MM.1S (cell line): ENCODE data around the gene GALNS.
"Not testable (repeated sequence)": the region's sequence is repeated elsewhere in the genome, so short reads cannot be mapped to it uniquely, and the experiment has no call there.

Experiments
- DNase-seq: peaks from one replicate; pipeline ENCODE4 v3.0.0-alpha.2; 2015
- H2AFZ ChIP-seq: fragments of 300-600 bp; sonication (generic); 2 replicates; pipeline ENCODE4 v1.6.0; 2016; ENCODE audit warnings: antibody characterized with exemption, low read length
- H3F3A ChIP-seq: fragments of 300-600 bp; sonication (generic); 2 replicates; pipeline ENCODE4 v1.6.1; 2016; ENCODE audit warnings: mild to moderate bottlenecking, antibody characterized with exemption, low read length, moderate library complexity, mixed read lengths; ENCODE audit not compliant: insufficient read depth
- H3K27ac ChIP-seq: fragments of 300-600 bp; sonication (generic); 2 replicates; pipeline ENCODE4 v1.5.1; 2016; ENCODE audit warnings: mild to moderate bottlenecking, low read length
- H3K27me3 ChIP-seq: fragments of 300-600 bp; sonication (generic); replicated peaks from 2 replicates; pipeline ENCODE4 v1.6.0; 2016; ENCODE audit warnings: low read length; ENCODE audit not compliant: insufficient read depth
- H3K36me3 ChIP-seq: fragments of 300-600 bp; sonication (generic); replicated peaks from 2 replicates; pipeline ENCODE4 v1.6.1; 2016; ENCODE audit warnings: mild to moderate bottlenecking, low read length, mixed read lengths; ENCODE audit not compliant: insufficient read depth
- H3K4me1 ChIP-seq: fragments of 300-600 bp; sonication (generic); 2 replicates; pipeline ENCODE4 v1.6.1; 2016; ENCODE audit warnings: low read length, mixed read lengths
- H3K4me2 ChIP-seq: fragments of 300-600 bp; sonication (generic); 2 replicates; pipeline ENCODE4 v1.6.0; 2016; ENCODE audit warnings: low read depth, low read length
- H3K4me3 ChIP-seq: fragments of 300-600 bp; sonication (generic); 2 replicates; pipeline ENCODE4 v1.5.1; 2016; ENCODE audit warnings: low read length, mixed read lengths
- H3K79me2 ChIP-seq: fragments of 300-600 bp; sonication (generic); 2 replicates; pipeline ENCODE4 v1.6.1; 2016; ENCODE audit warnings: mixed run types, low read length, mixed read lengths
- H3K9ac ChIP-seq: fragments of 300-600 bp; sonication (generic); 2 replicates; pipeline ENCODE4 v1.6.1; 2016; ENCODE audit warnings: low read length, mixed read lengths
- H3K9me2 ChIP-seq: fragments of 300-600 bp; sonication (generic); replicated peaks from 2 replicates; pipeline ENCODE4 v1.6.1; 2016; ENCODE audit warnings: mild to moderate bottlenecking, low read length, mixed read lengths; ENCODE audit not compliant: insufficient read depth
- H3K9me3 ChIP-seq: fragments of 300-600 bp; sonication (generic); replicated peaks from 2 replicates; pipeline ENCODE4 v1.6.1; 2016; ENCODE audit warnings: mild to moderate bottlenecking, low read length, mixed read lengths; ENCODE audit not compliant: insufficient read depth
- H4K20me1 ChIP-seq: fragments of 300-600 bp; sonication (generic); 2 replicates; pipeline ENCODE4 v1.6.1; 2016; ENCODE audit warnings: mild to moderate bottlenecking, low read length, moderate library complexity, mixed read lengths; ENCODE audit not compliant: insufficient read depth
- CTCF ChIP-seq: fragments of 300-600 bp; sonication (generic); IDR thresholded peaks from 2 replicates; pipeline ENCODE4 v1.5.1; 2016; ENCODE audit warnings: antibody characterized with exemption, low read length, mixed read lengths
- EZH2 ChIP-seq: fragments of 300-600 bp; sonication (generic); optimal IDR thresholded peaks from 2 replicates; pipeline ENCODE3; 2017; ENCODE audit warnings: low read depth, mild to moderate bottlenecking, antibody characterized with exemption, low read length, mixed read lengths
- EZH2phosphoT487 ChIP-seq: fragments of 300-600 bp; sonication (generic); IDR thresholded peaks from 2 replicates; pipeline ENCODE4 v1.6.1; 2018; ENCODE audit warnings: antibody characterized with exemption, low read length

GALNS gene

DNA sequence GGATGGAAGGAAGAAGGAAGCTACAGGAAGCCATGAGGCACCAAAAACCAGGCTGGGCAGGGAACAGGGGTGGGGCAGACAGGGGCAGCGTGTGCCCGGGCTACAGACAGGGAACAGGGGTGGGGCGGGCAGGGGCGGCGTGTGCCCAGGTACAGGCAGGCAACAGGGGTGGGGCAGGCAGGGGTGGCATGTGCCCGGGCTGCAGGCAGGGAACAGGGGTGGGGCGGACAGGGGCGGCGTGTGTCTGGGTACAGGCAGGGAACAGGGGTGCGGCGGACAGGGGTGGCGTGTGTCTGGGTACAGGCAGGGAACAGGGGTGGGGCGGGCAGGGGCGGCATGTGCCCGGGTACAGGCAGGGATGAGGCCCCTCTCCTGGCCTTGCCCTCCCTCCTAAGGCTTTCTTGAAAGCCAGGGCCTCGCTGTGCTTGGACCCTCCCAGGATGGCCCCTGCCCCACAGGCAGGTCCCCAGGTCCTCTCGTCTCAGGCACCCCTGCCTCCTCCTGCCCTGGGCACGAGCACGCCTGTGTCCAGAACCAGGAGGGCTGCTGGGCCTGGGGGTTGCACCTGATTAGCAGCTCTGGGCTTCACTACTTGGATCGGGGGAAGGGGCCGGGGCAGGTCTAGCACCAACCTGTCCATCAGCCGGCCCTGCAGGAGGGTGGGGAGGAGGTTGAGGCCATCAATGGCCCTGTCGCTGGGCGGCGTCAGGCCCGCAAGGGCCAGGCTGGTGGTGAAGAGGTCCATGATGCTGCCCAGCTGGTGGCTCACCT, 30.5 kb downstream of the GALNS start:
- Histone ChIP-seq H3K4me2 (no peak overlapping the region), H3K36me3 (no peaks in the 10 kb centered on the region)

GRCh38 chr16:88825146-88825545, 31.6 kb downstream of the GALNS start:
- Histone ChIP-seq H2AFZ (no peak overlapping the region), H4K20me1 (no peaks in the 10 kb centered on the region), H3K27me3 (no peaks in the 10 kb centered on the region), H3K4me2 (no peak overlapping the region), H3K9me3 (no peaks in the 10 kb centered on the region), H3K9me2 (no peaks in the 10 kb centered on the region), H3K9ac (no peak overlapping the region), H3K27ac (no peak overlapping the region), H3K4me1 (no peaks in the 10 kb centered on the region), H3K79me2 (no peaks in the 10 kb centered on the region), H3K36me3 (no peaks in the 10 kb centered on the region), H3K4me3 (no peak overlapping the region), H3F3A (no peaks in the 10 kb centered on the region)
- TF ChIP-seq EZH2 (no peak), EZH2phosphoT487 (no peak), CTCF (no peak)
- no peak for DNase-seq

More for the DNA sequence above, 30.5 kb downstream of the GALNS start:
- H3K4me1 ChIP-seq: no peaks in the 10 kb centered on the region
- H4K20me1 ChIP-seq: no peaks in the 10 kb centered on the region
- no peaks in the 10 kb centered on the region for H3K9me2 ChIP-seq
- no peak overlapping the region for H2AFZ ChIP-seq
- no peak overlapping the region for H3K27ac ChIP-seq
- no peaks in the 10 kb centered on the region for H3F3A ChIP-seq
- no peak for DNase-seq
- H3K79me2 ChIP-seq: no peaks in the 10 kb centered on the region
- TF ChIP-seq CTCF: no peak
- TF ChIP-seq EZH2: no peak
- TF ChIP-seq EZH2phosphoT487: no peak
- H3K9ac ChIP-seq: no peak overlapping the region
- H3K4me3 ChIP-seq: no peak overlapping the region
- no peaks in the 10 kb centered on the region for H3K27me3 ChIP-seq
- no peaks in the 10 kb centered on the region for H3K9me3 ChIP-seq

DNA sequence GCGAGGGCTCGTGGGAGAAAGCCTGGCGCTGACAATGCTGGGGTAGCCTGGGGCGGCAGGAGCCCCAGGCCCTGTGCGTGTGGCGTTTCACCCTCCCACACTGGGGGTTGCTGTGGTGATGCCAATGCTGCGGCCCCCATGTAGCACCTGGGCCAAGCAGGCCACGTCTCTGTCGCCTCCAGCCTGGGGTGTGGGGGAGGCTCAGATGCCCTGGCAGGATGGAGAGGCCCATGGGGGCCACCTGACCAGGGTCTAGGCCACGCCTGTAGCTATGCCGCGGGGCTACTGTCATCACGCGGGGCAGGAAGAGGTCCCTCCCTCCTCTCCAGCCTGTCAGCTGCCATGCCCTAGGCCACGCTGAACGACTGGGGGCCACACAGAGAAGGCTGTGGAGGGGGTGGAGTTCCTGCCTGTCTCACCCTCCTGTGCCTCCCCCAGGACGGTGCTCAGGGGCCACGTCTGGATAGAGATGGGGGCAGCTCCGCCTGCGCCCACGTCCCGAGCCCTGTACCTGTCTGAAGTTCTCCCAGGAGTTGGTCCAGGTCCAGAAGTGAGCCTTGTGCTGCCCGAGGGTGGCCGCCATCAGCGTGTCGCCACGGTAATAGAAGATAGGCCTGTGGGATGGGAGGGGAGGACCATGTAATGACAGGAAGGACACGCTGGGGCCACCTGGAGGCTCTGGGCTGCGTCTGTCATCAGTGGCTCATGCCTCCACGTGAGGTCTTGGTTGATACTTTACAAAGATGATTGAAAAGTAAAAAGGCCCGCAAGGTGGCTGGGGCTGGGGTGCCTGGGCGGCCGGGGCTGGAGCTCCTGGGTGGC, 32.3 kb downstream of the GALNS start:
- H3F3A ChIP-seq: no peaks in the 10 kb centered on the region
- no peak overlapping the region for H3K9ac ChIP-seq
- H3K36me3 ChIP-seq: no peaks in the 10 kb centered on the region
- no peaks in the 10 kb centered on the region for H3K9me2 ChIP-seq
- DNase-seq: no peak
- H3K27ac ChIP-seq: no peak overlapping the region
- H3K27me3 ChIP-seq: no peaks in the 10 kb centered on the region
- no peak overlapping the region for H3K4me2 ChIP-seq
- no peaks in the 10 kb centered on the region for H3K4me1 ChIP-seq
- H3K79me2 ChIP-seq: no peaks in the 10 kb centered on the region
- H3K4me3 ChIP-seq: no peak overlapping the region
- TF ChIP-seq EZH2: no peak
- TF ChIP-seq EZH2phosphoT487: no peak
- H4K20me1 ChIP-seq: no peaks in the 10 kb centered on the region
- no peak overlapping the region for H2AFZ ChIP-seq
- no peaks in the 10 kb centered on the region for H3K9me3 ChIP-seq

DNA sequence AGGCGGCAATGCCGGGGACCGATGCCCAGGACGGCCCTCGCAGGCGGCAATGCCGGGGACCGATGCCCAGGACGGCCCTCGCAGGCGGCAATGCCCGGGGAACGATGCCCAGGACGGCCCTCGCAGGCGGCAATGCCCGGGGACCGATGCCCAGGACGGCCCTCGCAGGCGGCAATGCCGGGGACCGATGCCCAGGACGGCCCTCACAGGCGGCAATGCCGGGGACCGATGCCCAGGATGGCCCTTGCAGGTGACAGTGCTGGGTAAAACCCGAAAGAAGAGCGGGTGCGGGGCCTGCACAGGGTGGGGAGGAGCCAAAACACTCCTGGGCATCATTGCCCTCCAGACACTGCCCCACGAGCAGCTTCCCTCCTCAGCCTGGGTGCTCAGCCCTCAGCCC, 33.1 kb downstream of the GALNS start:
- H3F3A ChIP-seq, H3K27me3 ChIP-seq, H3K9me2 ChIP-seq, H3K27ac ChIP-seq, H3K4me2 ChIP-seq, H3K4me3 ChIP-seq, H3K9ac ChIP-seq, H4K20me1 ChIP-seq, DNase-seq, H3K9me3 ChIP-seq, H3K79me2 ChIP-seq, H3K36me3 ChIP-seq, H3K4me1 ChIP-seq, H2AFZ ChIP-seq: not testable (repeated sequence)
